Measurements from ENCODE around the gene SNX5. TPM values are rescaled to one million over a fixed set of nuclear protein-coding genes. Genes with fewer than 3 reads are reported as not detected.

SNX5 gene
- total and polyA plus RNA-seq, 2 donors (not counting 1 experiment from before 2014, with no cell fraction given), result 97.8 to 128 TPM

DNA sequence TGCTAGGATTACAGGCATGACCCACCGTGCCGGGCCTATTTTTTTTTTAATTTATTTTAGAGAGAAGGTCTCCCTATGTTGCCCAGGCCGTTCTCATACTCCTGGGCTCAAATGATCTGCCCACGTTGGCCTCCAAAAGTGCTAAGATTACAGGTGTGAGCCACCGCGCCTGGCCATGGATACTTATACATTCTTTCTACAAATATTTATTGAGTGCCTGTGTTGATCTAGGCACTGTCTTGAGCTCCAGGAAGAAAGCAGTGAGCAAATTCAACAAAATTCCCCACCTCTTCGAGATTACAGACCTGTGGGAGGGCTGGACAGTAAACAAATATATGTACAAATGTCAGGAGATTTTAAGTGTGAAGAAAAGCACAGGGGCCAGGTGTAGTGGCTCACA lies 38.1 kb upstream of the SNX5 start:
- H2AFZ ChIP-seq (ENCODE audit: insufficient read depth, low read depth, low read length, poor library complexity, severe bottlenecking), result no peak overlapping the region
- no peak overlapping the region for H3K9ac ChIP-seq (ENCODE audit: low read length)
- intact Hi-C loops (cut with micrococcal nuclease), result no loop called here
- no peaks in the 10 kb centered on the region for H3K27me3 Mint-ChIP-seq
- no peaks in the 10 kb centered on the region for H3K36me3 ChIP-seq (replicated peaks in 1 of 2; ENCODE audit: control extremely low read depth in 1 of 2, control insufficient read depth in 1 of 2, extremely low read depth in 1 of 2, insufficient read depth in 2 of 2, low read length in 1 of 2)
- H3K79me2 ChIP-seq (ENCODE audit: control insufficient read depth, insufficient read depth, low read length), result no peaks in the 10 kb centered on the region
- ChIA-PET CTCF (interaction anchor here (1.9 kb wide), 1 partner anchor 10 kb away, joined by 8 read pairs; no protein-coding TSS in a partner anchor), POLR2A (no interaction called here)
- TF ChIP-seq, protein P1, sequence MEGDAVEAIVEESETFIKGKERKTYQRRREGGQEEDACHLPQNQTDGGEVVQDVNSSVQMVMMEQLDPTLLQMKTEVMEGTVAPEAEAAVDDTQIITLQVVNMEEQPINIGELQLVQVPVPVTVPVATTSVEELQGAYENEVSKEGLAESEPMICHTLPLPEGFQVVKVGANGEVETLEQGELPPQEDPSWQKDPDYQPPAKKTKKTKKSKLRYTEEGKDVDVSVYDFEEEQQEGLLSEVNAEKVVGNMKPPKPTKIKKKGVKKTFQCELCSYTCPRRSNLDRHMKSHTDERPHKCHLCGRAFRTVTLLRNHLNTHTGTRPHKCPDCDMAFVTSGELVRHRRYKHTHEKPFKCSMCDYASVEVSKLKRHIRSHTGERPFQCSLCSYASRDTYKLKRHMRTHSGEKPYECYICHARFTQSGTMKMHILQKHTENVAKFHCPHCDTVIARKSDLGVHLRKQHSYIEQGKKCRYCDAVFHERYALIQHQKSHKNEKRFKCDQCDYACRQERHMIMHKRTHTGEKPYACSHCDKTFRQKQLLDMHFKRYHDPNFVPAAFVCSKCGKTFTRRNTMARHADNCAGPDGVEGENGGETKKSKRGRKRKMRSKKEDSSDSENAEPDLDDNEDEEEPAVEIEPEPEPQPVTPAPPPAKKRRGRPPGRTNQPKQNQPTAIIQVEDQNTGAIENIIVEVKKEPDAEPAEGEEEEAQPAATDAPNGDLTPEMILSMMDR (IDR thresholded peaks at IDR 0.05), result no peak
- H3K9me3 Mint-ChIP-seq (ENCODE audit: insufficient read depth), result no peaks in the 10 kb centered on the region
- H3K27me3 ChIP-seq (replicated peaks in 1 of 4; ENCODE audit: control extremely low read depth in 1 of 4, control insufficient read depth in 3 of 4, insufficient read depth in 4 of 4, low read length in 3 of 4), result no peaks in the 10 kb centered on the region
- H3K4me3 ChIP-seq (ENCODE audit: control extremely low read depth in 1 of 5, extremely low read depth in 1 of 5, insufficient read depth in 1 of 5, low read depth in 2 of 5, low read length in 4 of 5), result no peak overlapping the region
- H3K27ac ChIP-seq (ENCODE audit: low read length in 2 of 2), result no peak overlapping the region
- no peak overlapping the region for H3K4me3 Mint-ChIP-seq
- peaks cover 35 to 36% of the 10 kb centered on the region in 2 donors for H3K4me1 ChIP-seq (ENCODE audit: control insufficient read depth in 2 of 2, insufficient read depth in 2 of 2, low read length in 2 of 2)
- WGBS (ENCODE audit: insufficient coverage), result no CpG with 5 or more reads among the region's 7 CpGs
- H4K20me1 ChIP-seq (ENCODE audit: control insufficient read depth, insufficient read depth, low read length, poor library complexity, severe bottlenecking), result no peaks in the 10 kb centered on the region
- no peak for DNase-seq
- peaks cover 33% of the 10 kb centered on the region for H3K4me1 Mint-ChIP-seq
- H3K27ac Mint-ChIP-seq, result no peak overlapping the region
- H3K4me2 ChIP-seq (replicated peaks; ENCODE audit: low read depth, low read length, poor library complexity, severe bottlenecking), result no peak overlapping the region
- ATAC-seq (ENCODE audit: low read depth), result no peak
- no peaks in the 10 kb centered on the region for H3K9me3 ChIP-seq (ENCODE audit: control extremely low read depth in 1 of 3, control insufficient read depth in 2 of 3, insufficient read depth in 1 of 3, low read length in 2 of 3)

DNA sequence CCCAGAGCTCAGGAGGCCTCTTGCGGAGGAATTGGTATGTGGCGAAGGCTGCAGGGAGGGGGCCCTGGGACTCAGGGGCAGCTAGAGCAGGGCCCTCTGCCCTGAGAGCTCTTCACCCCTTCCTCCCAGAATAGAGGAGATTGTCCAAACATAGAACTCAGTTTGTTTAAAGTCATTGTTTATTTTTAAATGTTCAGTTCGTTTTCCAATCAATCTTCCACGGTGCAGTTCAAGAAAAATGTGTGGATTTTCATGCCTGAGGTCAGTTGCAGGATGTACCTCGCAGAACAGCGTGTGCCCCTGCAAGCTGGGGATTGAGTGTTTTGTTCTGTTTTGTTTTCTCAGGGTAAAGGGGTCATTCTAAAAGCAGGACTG lies 37.4 kb upstream of the SNX5 start:
- Mint-ChIP-seq H3K4me3 (no peak overlapping the region), H3K4me1 (peaks cover 37% of the 10 kb centered on the region), H3K9me3 (ENCODE audit: insufficient read depth) (no peaks in the 10 kb centered on the region), H3K27ac (peak overlapping the region; percentile 47), H3K27me3 (no peaks in the 10 kb centered on the region)
- TF ChIP-seq EZH2 (IDR thresholded peaks at IDR 0.05; ENCODE audit: borderline replicate concordance, insufficient read depth, low read depth, low read length, poor library complexity, severe bottlenecking), result no peak
- ChIA-PET POLR2A (interaction anchor here (0.8 kb wide), 1 partner anchor 36 kb away, joined by 5 read pairs; no protein-coding TSS in a partner anchor), CTCF (interaction anchor here (0.8 to 1.9 kb wide), 6 partner anchors 9 to 324 kb away, joined by 3 to 8 read pairs (median 4); partner anchors contain the start of gene RRBP1)
- Histone ChIP-seq H3K4me2 (replicated peaks; ENCODE audit: low read depth, low read length, poor library complexity, severe bottlenecking) (peak overlapping the region; percentile 61), H3K79me2 (ENCODE audit: control insufficient read depth, insufficient read depth, low read length) (no peaks in the 10 kb centered on the region), H3K9me3 (ENCODE audit: control extremely low read depth in 1 of 3, control insufficient read depth in 2 of 3, insufficient read depth in 1 of 3, low read length in 2 of 3) (no peaks in the 10 kb centered on the region), H3K36me3 (replicated peaks in 1 of 2; ENCODE audit: control extremely low read depth in 1 of 2, control insufficient read depth in 1 of 2, extremely low read depth in 1 of 2, insufficient read depth in 2 of 2, low read length in 1 of 2) (no peaks in the 10 kb centered on the region), H4K20me1 (ENCODE audit: control insufficient read depth, insufficient read depth, low read length, poor library complexity, severe bottlenecking) (no peaks in the 10 kb centered on the region), H3K27ac (ENCODE audit: low read length in 2 of 2) (peak overlapping the region in 1 of 2 donors; percentile 93), H2AFZ (ENCODE audit: insufficient read depth, low read depth, low read length, poor library complexity, severe bottlenecking) (peak overlapping the region; percentile 49), H3K9ac (ENCODE audit: low read length) (no peak overlapping the region), H3K4me1 (ENCODE audit: control insufficient read depth in 2 of 2, insufficient read depth in 2 of 2, low read length in 2 of 2) (peaks cover 35 to 36% of the 10 kb centered on the region in 2 donors), H3K27me3 (replicated peaks in 1 of 4; ENCODE audit: control extremely low read depth in 1 of 4, control insufficient read depth in 3 of 4, insufficient read depth in 4 of 4, low read length in 3 of 4) (no peaks in the 10 kb centered on the region), H3K4me3 (ENCODE audit: control extremely low read depth in 1 of 5, extremely low read depth in 1 of 5, insufficient read depth in 1 of 5, low read depth in 2 of 5, low read length in 4 of 5) (no peak overlapping the region)
- DNase-seq (no peak), ATAC-seq (ENCODE audit: low read depth) (no peak)
- intact Hi-C loops (cut with micrococcal nuclease), result loop anchor here (1.0 kb wide), 1 partner anchor 10 kb away; no protein-coding TSS in a partner anchor
- WGBS (ENCODE audit: insufficient coverage), result 91% methylated on average over 6 of the region's 6 CpGs
